ENCODE results near the gene UBTD2. TPM values are rescaled to one million over a fixed set of nuclear protein-coding genes. Genes with fewer than 3 reads are reported as not detected.

UBTD2 gene
- total RNA-seq, 4 donors from 2014 or later: 6.0 to 35.4 (median 19.0) TPM

DNA sequence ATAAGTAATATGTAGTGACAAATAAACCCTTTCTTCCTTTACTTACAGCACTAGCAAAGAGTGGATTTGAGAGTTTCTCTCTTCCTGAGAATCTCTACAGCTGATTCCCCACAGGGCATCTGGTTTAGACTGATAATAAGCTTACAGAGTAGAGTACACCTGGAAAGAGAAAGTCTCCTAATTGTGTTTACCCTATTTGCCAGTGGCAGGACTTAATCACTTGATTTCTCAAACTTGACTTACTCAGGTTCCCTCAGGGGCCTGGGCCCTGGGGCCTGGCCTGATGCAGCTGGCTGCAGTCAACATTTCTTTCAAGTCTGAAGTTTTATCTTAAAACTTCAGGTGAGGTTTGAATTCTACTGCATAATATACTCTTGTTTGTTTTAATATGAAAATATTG is 38.0 kb upstream of the UBTD2 start:
- in situ Hi-C loops (cut with MboI; ENCODE audit: low pct_ligation_motif_present in 1 of 4, low pct_unique_long_range_greater_than_20kb in 1 of 4, low sequenced_read_pairs in 3 of 4): no loop called here
- no peak for DNase-seq
- no peak overlapping the region for H3K27ac ChIP-seq

DNA sequence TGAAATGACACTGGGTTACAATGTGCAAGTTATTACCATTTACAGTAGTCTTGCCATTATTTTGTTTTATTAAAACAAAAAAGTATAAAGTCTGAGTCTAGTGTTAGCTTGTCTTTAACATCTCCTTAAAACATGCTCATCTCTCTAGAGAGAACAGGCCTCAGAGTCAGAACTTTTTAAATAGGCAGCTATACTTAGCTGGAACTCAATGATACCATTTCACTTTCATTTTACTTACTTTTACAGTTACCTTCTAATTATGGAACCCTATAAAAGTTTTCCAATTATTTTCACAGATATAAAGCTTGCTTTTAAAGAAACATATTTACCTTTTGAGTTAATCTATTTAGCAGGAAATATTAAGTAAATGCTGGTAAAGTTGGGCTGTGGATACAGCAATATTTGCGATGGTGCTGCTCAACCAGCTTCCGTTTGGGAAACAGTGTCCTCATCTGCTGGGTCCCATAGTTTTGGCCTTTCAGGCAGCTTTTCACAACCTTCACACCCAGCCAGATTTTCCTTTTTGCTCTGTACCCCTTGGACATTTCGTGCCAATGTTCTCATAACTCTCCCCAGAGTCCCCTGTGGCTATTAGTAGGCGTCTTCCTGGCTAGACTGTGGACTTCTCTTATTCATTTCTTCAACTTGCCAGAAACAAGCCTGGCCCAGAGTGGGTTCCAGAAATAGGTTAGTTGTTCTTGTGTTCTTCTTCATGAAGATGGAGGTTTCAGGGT is 36.3 kb upstream of the UBTD2 start:
- no peaks in the 10 kb centered on the region for H3K9me3 ChIP-seq
- no peaks in the 10 kb centered on the region for H3K4me1 ChIP-seq
- intact Hi-C loops (cut with DNase I; ENCODE audit: low total_unique reads): no loop called here
- WGBS, 2 donors (ENCODE audit: low coverage in 1 of 2): 81 to 91% methylated on average over 4 of the region's 4 CpGs
- H3K27ac ChIP-seq: no peak overlapping the region
- H3K4me3 ChIP-seq: no peak overlapping the region
- no peaks in the 10 kb centered on the region for H3K36me3 ChIP-seq
- in situ Hi-C loops (cut with MboI; ENCODE audit: low pct_ligation_motif_present in 1 of 4, low pct_unique_long_range_greater_than_20kb in 1 of 4, low sequenced_read_pairs in 3 of 4): no loop called here
- no peaks in the 10 kb centered on the region for H3K27me3 ChIP-seq
- TF ChIP-seq POLR2AphosphoS5 (IDR thresholded peaks at IDR 0.05) (no peak), POLR2A (IDR thresholded peaks at IDR 0.05) (no peak)
- DNase-seq: no peak

More for the DNA sequence above, 38.0 kb upstream of the UBTD2 start:
- Histone ChIP-seq H3K4me1 (no peaks in the 10 kb centered on the region), H3K9me3 (no peaks in the 10 kb centered on the region), H3K4me3 (no peak overlapping the region), H3K36me3 (no peaks in the 10 kb centered on the region), H3K27me3 (no peaks in the 10 kb centered on the region)
- TF ChIP-seq POLR2A (IDR thresholded peaks at IDR 0.05): no peak
- TF ChIP-seq, protein P1, sequence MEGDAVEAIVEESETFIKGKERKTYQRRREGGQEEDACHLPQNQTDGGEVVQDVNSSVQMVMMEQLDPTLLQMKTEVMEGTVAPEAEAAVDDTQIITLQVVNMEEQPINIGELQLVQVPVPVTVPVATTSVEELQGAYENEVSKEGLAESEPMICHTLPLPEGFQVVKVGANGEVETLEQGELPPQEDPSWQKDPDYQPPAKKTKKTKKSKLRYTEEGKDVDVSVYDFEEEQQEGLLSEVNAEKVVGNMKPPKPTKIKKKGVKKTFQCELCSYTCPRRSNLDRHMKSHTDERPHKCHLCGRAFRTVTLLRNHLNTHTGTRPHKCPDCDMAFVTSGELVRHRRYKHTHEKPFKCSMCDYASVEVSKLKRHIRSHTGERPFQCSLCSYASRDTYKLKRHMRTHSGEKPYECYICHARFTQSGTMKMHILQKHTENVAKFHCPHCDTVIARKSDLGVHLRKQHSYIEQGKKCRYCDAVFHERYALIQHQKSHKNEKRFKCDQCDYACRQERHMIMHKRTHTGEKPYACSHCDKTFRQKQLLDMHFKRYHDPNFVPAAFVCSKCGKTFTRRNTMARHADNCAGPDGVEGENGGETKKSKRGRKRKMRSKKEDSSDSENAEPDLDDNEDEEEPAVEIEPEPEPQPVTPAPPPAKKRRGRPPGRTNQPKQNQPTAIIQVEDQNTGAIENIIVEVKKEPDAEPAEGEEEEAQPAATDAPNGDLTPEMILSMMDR (IDR thresholded peaks at IDR 0.05): no peak
- no peak for TF ChIP-seq POLR2AphosphoS5 (IDR thresholded peaks at IDR 0.05)
- TF ChIP-seq EP300 (IDR thresholded peaks at IDR 0.05; ENCODE audit: low read depth): no peak
- intact Hi-C loops (cut with DNase I; ENCODE audit: low total_unique reads): no loop called here

DNA sequence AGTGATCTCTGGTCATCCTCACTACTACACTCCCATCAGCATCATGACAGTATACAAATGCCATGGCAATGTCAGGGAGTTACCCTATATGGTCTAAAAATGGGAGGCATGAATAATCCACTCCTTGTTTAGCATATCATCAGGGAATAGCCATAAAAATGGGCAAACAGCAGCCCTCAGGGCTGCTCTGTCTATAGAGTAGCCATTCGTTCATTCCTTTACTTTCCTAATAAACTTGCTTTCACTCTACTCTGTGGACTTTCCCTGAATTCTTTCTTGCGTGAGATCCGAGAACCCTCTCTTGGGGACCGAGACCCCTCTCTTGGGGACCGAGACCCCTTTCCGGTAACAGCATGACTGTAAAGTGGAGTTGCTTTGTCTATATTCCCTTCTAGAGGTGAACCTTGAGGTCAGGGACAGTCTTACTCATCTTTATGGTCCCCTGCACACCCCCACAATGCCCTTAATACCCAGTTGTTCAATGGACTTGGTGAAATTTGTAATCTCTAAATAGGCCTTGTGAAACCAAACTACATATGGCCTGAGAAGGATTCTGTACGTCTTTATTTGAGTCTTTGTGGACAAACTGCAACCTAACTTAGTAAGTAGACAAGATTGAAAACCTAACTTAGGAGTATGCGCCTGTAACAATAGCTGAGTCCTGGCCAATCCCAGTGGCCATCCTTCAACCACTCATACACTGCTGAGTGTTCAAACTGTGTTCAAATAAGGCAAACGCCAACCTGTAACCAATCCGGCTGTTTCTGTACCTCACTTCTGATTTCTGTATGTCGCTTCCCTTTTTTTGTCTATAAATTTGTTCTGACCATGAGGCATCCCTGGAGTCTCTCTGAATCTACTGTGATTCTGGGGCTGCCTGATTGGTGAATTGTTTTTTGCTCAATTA is 32.3 kb upstream of the UBTD2 start:
- no peaks in the 10 kb centered on the region for H3K9me3 ChIP-seq
- 77 to 81% methylated on average over 5 to 11 of the region's 11 CpGs for WGBS, 2 donors (ENCODE audit: low coverage in 1 of 2)
- H3K4me1 ChIP-seq: no peaks in the 10 kb centered on the region
- DNase-seq: no peak
- intact Hi-C loops (cut with DNase I; ENCODE audit: low total_unique reads) (no loop called here), in situ Hi-C loops (cut with MboI; ENCODE audit: low pct_ligation_motif_present in 1 of 4, low pct_unique_long_range_greater_than_20kb in 1 of 4, low sequenced_read_pairs in 3 of 4) (no loop called here)
- no peaks in the 10 kb centered on the region for H3K36me3 ChIP-seq
- H3K4me3 ChIP-seq: no peak overlapping the region
- TF ChIP-seq POLR2A (IDR thresholded peaks at IDR 0.05) (no peak), POLR2AphosphoS5 (IDR thresholded peaks at IDR 0.05) (no peak), EP300 (IDR thresholded peaks at IDR 0.05; ENCODE audit: low read depth) (no peak)
- TF ChIP-seq, protein P1 (IDR thresholded peaks at IDR 0.05): no peak
- H3K27ac ChIP-seq: no peak overlapping the region
- H3K27me3 ChIP-seq: no peaks in the 10 kb centered on the region

DNA sequence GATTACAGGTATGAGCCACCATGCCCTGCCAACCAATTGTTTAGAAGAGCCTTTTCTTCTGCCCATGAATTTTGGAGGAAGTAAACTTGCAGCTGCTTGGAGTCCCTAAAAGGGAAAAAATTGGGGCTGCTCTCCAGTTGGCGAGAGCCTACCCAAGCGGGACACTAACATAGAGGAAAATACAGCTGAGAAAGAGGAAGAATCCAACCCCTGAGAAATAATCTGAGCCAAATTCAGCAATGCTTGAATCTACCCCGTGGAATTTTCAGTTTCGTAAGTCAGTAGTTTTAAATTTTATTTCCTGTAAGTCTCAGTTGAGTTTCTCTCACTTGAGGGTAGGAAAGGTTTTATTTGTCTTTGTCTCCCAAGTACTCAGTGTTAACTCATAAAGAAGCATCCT is 30.4 kb upstream of the UBTD2 start:
- DNase-seq: no peak
- 83 to 90% methylated on average over 4 of the region's 4 CpGs for WGBS, 2 donors (ENCODE audit: low coverage in 1 of 2)
- intact Hi-C loops (cut with DNase I; ENCODE audit: low total_unique reads): no loop called here
- H3K9me3 ChIP-seq: no peaks in the 10 kb centered on the region
- no peak overlapping the region for H3K27ac ChIP-seq
- H3K4me3 ChIP-seq: no peak overlapping the region
- no peaks in the 10 kb centered on the region for H3K4me1 ChIP-seq
- in situ Hi-C loops (cut with MboI; ENCODE audit: low pct_ligation_motif_present in 1 of 4, low pct_unique_long_range_greater_than_20kb in 1 of 4, low sequenced_read_pairs in 3 of 4): no loop called here
- H3K36me3 ChIP-seq: no peaks in the 10 kb centered on the region
- TF ChIP-seq, protein P1 (IDR thresholded peaks at IDR 0.05): no peak
- no peak for TF ChIP-seq EP300 (IDR thresholded peaks at IDR 0.05; ENCODE audit: low read depth)
- no peak for TF ChIP-seq POLR2A (IDR thresholded peaks at IDR 0.05)
- TF ChIP-seq POLR2AphosphoS5 (IDR thresholded peaks at IDR 0.05): no peak
- no peaks in the 10 kb centered on the region for H3K27me3 ChIP-seq

Measured in transverse colon (tissue), 4 donors.